ENCODE results near the gene WWP2.

Gene WWP2

GRCh38 chr16:69834807-69835466, 72.8 kb downstream of the WWP2 start:
- no peak overlapping the region for H2AFZ ChIP-seq (ENCODE audit: low read length)

DNA sequence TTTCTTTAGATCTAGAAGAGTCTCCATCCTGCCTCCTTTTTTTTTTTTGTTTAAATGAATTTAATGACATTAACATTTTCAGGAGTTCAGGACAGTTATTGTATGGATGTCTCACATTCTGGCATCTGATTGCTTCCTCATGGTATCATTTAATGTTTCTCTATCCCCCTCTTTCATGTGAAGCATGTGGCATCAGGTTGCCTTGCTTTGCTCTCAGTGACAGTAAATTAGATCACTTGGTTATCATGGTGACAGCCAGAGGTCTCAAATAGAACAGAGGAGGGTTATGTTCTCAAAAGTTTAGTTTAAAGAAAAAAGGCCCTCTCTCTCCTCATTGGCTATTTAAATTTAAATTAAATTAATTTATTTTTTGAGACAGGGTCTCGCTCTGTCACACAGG, 74.1 kb downstream of the WWP2 start:
- no peaks in the 10 kb centered on the region for H3K27me3 ChIP-seq (ENCODE audit: insufficient read depth, low read length, poor library complexity, severe bottlenecking)
- no peak overlapping the region for H3K9ac ChIP-seq (ENCODE audit: low read depth, low read length, poor library complexity, severe bottlenecking)
- H3F3A ChIP-seq (ENCODE audit: low read depth) = no peaks in the 10 kb centered on the region
- H3K9me2 ChIP-seq (replicated peaks; ENCODE audit: low read depth, low read length) = no peaks in the 10 kb centered on the region
- H3K36me3 ChIP-seq (ENCODE audit: insufficient read depth, low read length) = no peaks in the 10 kb centered on the region; the same call in 1 of the 2 replicates
- TF ChIP-seq, protein P1, sequence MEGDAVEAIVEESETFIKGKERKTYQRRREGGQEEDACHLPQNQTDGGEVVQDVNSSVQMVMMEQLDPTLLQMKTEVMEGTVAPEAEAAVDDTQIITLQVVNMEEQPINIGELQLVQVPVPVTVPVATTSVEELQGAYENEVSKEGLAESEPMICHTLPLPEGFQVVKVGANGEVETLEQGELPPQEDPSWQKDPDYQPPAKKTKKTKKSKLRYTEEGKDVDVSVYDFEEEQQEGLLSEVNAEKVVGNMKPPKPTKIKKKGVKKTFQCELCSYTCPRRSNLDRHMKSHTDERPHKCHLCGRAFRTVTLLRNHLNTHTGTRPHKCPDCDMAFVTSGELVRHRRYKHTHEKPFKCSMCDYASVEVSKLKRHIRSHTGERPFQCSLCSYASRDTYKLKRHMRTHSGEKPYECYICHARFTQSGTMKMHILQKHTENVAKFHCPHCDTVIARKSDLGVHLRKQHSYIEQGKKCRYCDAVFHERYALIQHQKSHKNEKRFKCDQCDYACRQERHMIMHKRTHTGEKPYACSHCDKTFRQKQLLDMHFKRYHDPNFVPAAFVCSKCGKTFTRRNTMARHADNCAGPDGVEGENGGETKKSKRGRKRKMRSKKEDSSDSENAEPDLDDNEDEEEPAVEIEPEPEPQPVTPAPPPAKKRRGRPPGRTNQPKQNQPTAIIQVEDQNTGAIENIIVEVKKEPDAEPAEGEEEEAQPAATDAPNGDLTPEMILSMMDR (conservative IDR thresholded peaks at IDR 0.05; ENCODE audit: low read length) = no peak
- TF ChIP-seq EZH2phosphoT487 (IDR thresholded peaks at IDR 0.05; ENCODE audit: borderline replicate concordance) = no peak
- H3K4me2 ChIP-seq (ENCODE audit: low read depth, low read length, poor library complexity, severe bottlenecking) = no peak overlapping the region
- no peaks in the 10 kb centered on the region for H3K79me2 ChIP-seq (ENCODE audit: insufficient read depth, low read length)
- H4K20me1 ChIP-seq (ENCODE audit: insufficient read depth, low read length, poor library complexity, severe bottlenecking) = no peaks in the 10 kb centered on the region
- no peaks in the 10 kb centered on the region for H3K9me3 ChIP-seq (ENCODE audit: insufficient read depth, low read depth, low read length)
- no peak overlapping the region for H3K4me3 ChIP-seq (ENCODE audit: low read length, poor library complexity, severe bottlenecking)
- H3K4me1 ChIP-seq (ENCODE audit: insufficient read depth, low read length, poor library complexity, severe bottlenecking) = no peaks in the 10 kb centered on the region
- H2AFZ ChIP-seq (ENCODE audit: low read length) = no peak overlapping the region

More at GRCh38 chr16:69834807-69835466, 72.8 kb downstream of the WWP2 start:
- H3K9ac ChIP-seq (ENCODE audit: low read depth, low read length, poor library complexity, severe bottlenecking) = no peak overlapping the region
- H3K9me2 ChIP-seq (replicated peaks; ENCODE audit: low read depth, low read length) = no peaks in the 10 kb centered on the region
- no peak overlapping the region for H3K4me3 ChIP-seq (ENCODE audit: low read length, poor library complexity, severe bottlenecking)
- no peaks in the 10 kb centered on the region for H3K79me2 ChIP-seq (ENCODE audit: insufficient read depth, low read length)
- H3K4me2 ChIP-seq (ENCODE audit: low read depth, low read length, poor library complexity, severe bottlenecking) = no peak overlapping the region
- H3K9me3 ChIP-seq (ENCODE audit: insufficient read depth, low read depth, low read length) = no peaks in the 10 kb centered on the region
- TF ChIP-seq, protein P1 (conservative IDR thresholded peaks at IDR 0.05; ENCODE audit: low read length) = no peak
- no peak for TF ChIP-seq EZH2phosphoT487 (IDR thresholded peaks at IDR 0.05; ENCODE audit: borderline replicate concordance)
- no peaks in the 10 kb centered on the region for H3K27me3 ChIP-seq (ENCODE audit: insufficient read depth, low read length, poor library complexity, severe bottlenecking)
- H4K20me1 ChIP-seq (ENCODE audit: insufficient read depth, low read length, poor library complexity, severe bottlenecking) = no peaks in the 10 kb centered on the region
- H3F3A ChIP-seq (ENCODE audit: low read depth) = no peaks in the 10 kb centered on the region
- no peaks in the 10 kb centered on the region for H3K4me1 ChIP-seq (ENCODE audit: insufficient read depth, low read length, poor library complexity, severe bottlenecking)
- no peaks in the 10 kb centered on the region for H3K36me3 ChIP-seq (ENCODE audit: insufficient read depth, low read length)

- Histone ChIP-seq H3K9me3 (ENCODE audit: insufficient read depth, low read depth, low read length) (no peaks in the 10 kb centered on the region), H3K4me1 (ENCODE audit: insufficient read depth, low read length, poor library complexity, severe bottlenecking) (no peaks in the 10 kb centered on the region), H3K36me3 (ENCODE audit: insufficient read depth, low read length) (peaks cover 5% of the 10 kb centered on the region; the same call in 1 of the 2 replicates), H3K4me2 (ENCODE audit: low read depth, low read length, poor library complexity, severe bottlenecking) (no peak overlapping the region), H2AFZ (ENCODE audit: low read length) (no peak overlapping the region), H3K4me3 (ENCODE audit: low read length, poor library complexity, severe bottlenecking) (no peak overlapping the region), H3K9ac (ENCODE audit: low read depth, low read length, poor library complexity, severe bottlenecking) (no peak overlapping the region), H3K9me2 (replicated peaks; ENCODE audit: low read depth, low read length) (no peaks in the 10 kb centered on the region), H4K20me1 (ENCODE audit: insufficient read depth, low read length, poor library complexity, severe bottlenecking) (no peaks in the 10 kb centered on the region), H3K27me3 (ENCODE audit: insufficient read depth, low read length, poor library complexity, severe bottlenecking) (no peaks in the 10 kb centered on the region), H3F3A (ENCODE audit: low read depth) (no peaks in the 10 kb centered on the region), H3K79me2 (ENCODE audit: insufficient read depth, low read length) (no peaks in the 10 kb centered on the region)
- TF ChIP-seq EZH2phosphoT487 (IDR thresholded peaks at IDR 0.05; ENCODE audit: borderline replicate concordance) = no peak
- TF ChIP-seq, protein P1 (conservative IDR thresholded peaks at IDR 0.05; ENCODE audit: low read length) = no peak
Observed at GRCh38 chr16:69837380-69837779, 75.2 kb downstream of the WWP2 start.
